ENCODE results near the gene MOSPD2.

Gene MOSPD2

GRCh38 chrX:14916017-14916674 lies 42.9 kb downstream of the MOSPD2 start:
- DNase-seq, result no peak

GRCh38 chrX:14919407-14919806 lies 46.2 kb downstream of the MOSPD2 start:
- no peak for DNase-seq

- DNase-seq, result no peak
Measured at GRCh38 chrX:14920196-14920595, 47.0 kb downstream of the MOSPD2 start.

- DNase-seq, result no peak
Measured at GRCh38 chrX:14922437-14922836, 49.2 kb downstream of the MOSPD2 start.

DNA sequence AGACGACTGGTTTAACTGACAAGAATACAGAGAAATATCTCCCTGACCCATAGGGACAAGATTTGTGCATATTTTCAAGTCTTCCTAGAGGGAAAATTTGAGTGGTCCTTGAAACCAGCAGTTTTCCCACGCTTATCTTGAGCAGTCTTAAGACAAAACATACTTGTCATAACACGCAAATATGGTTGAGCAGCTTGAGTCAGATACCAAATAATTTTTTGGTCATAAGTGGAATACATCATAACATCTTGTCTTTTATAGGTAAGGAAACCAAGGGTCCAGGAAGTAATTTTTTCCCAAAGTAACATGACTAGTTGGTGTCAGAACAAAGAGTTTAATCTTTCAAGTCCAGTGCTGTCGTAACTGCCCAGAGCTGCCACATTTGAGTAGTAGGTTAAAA lies 50.5 kb downstream of the MOSPD2 start:
- no peak for DNase-seq

DNA sequence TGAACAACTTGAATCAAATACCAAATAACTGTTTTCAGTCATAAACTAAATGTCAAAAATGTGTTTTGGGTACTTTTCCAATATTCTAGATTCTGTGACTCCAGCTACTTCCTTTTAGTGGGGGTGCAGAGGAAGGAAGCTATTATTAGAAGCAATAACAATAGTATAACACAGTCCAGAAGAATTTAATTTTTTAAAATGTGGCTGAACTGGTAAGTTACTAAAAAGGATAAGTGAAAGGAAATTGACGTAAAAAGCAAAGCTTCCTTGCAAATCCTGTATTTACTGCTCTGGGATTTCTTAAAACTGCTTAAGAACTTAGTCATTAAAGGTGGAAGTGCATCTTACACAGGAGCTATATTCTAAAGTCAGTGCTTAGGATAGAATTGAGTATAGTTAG lies 53.2 kb downstream of the MOSPD2 start:
- DNase-seq, result no peak

GRCh38 chrX:14927401-14927800 lies 54.2 kb downstream of the MOSPD2 start:
- DNase-seq, result no peak

DNA sequence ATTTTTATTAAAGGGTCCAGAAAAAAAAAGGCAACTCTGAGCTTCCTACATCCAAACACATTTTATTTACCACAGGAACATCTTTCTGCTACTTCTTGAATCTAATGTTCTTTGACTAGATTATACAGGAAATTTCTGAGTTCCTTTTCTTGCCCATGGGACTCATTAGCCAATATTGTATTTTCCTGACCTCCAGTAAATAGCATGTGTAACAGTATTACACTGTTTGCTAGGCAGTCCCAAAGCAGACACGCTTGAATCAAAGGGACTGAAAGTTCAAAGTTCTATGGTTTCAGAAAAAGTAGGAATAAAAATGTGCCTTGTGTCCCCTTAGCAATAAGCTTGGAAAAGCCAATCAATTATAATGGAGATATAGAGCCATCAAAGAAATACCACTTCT lies 57.4 kb downstream of the MOSPD2 start:
- DNase-seq, result no peak

- no peak for DNase-seq
Measured at GRCh38 chrX:14932136-14932535, 58.9 kb downstream of the MOSPD2 start.

DNA sequence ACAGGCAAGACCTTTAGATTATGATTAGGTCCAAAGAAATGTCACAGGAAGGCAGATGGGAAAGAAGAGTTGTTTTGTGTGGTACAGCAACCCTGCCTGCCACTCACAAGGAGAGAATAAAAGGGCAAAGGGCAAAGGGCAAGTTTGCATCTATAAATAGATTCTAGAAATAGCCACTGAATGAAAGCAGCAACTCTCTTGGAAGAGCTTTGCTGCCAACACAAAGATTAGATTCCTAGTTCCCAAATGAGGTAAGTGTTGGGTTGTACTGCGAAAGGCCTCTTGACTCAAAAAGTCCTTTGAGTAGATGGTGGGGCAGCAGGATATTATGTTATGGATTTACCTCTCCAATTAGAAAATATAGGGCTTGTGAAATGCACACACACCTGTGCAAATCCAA lies 61.2 kb downstream of the MOSPD2 start:
- no peak for DNase-seq

DNA sequence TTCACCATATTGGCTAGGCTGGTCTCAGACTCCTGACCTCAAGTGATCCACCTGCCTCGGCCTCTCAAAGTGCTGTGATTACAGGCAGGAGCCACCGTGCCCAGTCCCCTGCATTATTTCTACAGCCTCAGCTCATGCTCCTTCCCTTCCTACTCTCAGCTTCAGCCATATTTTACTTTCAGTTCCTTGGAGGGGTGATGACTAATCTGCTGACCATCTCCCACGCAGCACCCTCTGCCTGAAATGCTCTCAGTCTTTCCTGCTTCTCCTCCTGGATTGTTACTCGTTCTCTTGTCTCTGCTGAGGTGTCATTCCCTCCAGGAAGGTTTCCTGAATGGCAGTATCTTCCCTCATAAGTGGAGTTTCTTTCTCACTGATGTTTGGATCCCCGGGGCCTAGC lies 63.3 kb downstream of the MOSPD2 start:
- no peak for DNase-seq

DNA sequence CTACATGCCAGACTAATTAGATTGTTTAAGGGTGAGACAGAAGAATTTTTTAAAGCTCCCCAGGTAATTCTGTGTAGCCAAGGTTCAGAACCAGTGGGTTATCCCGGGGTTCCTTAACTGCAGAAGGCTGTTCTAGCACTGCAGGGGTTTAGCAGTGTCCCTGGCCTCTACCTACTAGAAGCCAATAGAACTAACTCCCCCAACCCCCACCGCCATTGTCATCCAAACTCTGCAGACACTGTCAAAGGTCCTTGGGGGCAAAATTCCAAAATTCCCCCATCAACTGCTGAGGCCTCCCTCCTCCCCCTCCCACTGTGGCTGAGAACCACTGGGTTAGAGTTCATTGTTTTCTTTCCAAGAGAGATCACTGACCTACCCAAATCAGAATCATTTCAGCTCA lies 66.4 kb downstream of the MOSPD2 start:
- DNase-seq, result no peak

- DNase-seq, result no peak
Measured at GRCh38 chrX:14941301-14941700, 68.1 kb downstream of the MOSPD2 start.

GRCh38 chrX:14942341-14942740 lies 69.1 kb downstream of the MOSPD2 start:
- DNase-seq, result no peak

GRCh38 chrX:14943962-14944361 lies 70.7 kb downstream of the MOSPD2 start:
- DNase-seq, result no peak

GRCh38 chrX:14946606-14947155 lies 73.5 kb downstream of the MOSPD2 start:
- DNase-seq, result no peak

GRCh38 chrX:14948691-14949090 lies 75.5 kb downstream of the MOSPD2 start:
- no peak for DNase-seq

GRCh38 chrX:14956813-14957582 lies 83.8 kb downstream of the MOSPD2 start:
- no peak for DNase-seq

GRCh38 chrX:14963447-14964236 lies 90.4 kb downstream of the MOSPD2 start:
- DNase-seq, result no peak

GRCh38 chrX:14964500-14964899 lies 91.3 kb downstream of the MOSPD2 start:
- no peak for DNase-seq

Data from CD4-positive, alpha-beta T cell treated with Interferon gamma for 1 hour (primary cell).